Measurements from ENCODE around the gene ARID1B. TPM values are rescaled to one million over a fixed set of nuclear protein-coding genes. Genes with fewer than 3 reads are reported as not detected.

Gene ARID1B
- total RNA-seq, 1 experiment from 2014 or later = 24.2 TPM

- Histone ChIP-seq H3K27me3 (ENCODE audit: low read length) (no peaks in the 10 kb centered on the region), H3K36me3 (ENCODE audit: low read depth, low read length) (no peaks in the 10 kb centered on the region), H3K4me1 (ENCODE audit: insufficient read depth, low read length) (peaks cover 16% of the 10 kb centered on the region), H3K4me2 (ENCODE audit: low read length) (no peak overlapping the region), H2AFZ (ENCODE audit: low read length) (no peak overlapping the region), H3K9ac (ENCODE audit: low read length) (no peak overlapping the region), H3K4me3 (ENCODE audit: low read length) (no peak overlapping the region), H4K20me1 (ENCODE audit: low read length) (no peaks in the 10 kb centered on the region), H3K79me2 (ENCODE audit: low read length) (no peaks in the 10 kb centered on the region), H3K9me3 (ENCODE audit: low read length) (no peaks in the 10 kb centered on the region), H3K27ac (ENCODE audit: low read length) (no peak overlapping the region), H3K9me2 (replicated peaks; ENCODE audit: low read length) (no peaks in the 10 kb centered on the region), H3F3A (ENCODE audit: low read length, unreplicated experiment) (no peaks in the 10 kb centered on the region)
- ATAC-seq (no peak), DNase-seq (no peak)
- CTCF ChIA-PET = no interaction called here
- no TSS peak for BruUV-seq (replicated peaks)
- intact Hi-C loops (cut with micrococcal nuclease) = no loop called here
- TF ChIP-seq EZH2 (IDR thresholded peaks at IDR 0.05; ENCODE audit: low read length, unreplicated experiment) = no peak
- no peak for TF ChIP-seq EZH2phosphoT487 (IDR thresholded peaks at IDR 0.05; ENCODE audit: borderline replicate concordance, low read length)
- POLR2A ChIA-PET (ENCODE audit: unreplicated experiment) = no interaction called here
Measured at GRCh38 chr6:157244175-157244574, 467.0 kb downstream of the ARID1B start.

- intact Hi-C loops (cut with micrococcal nuclease) = no loop called here
Measured at GRCh38 chr6:157244780-157245179, 467.6 kb downstream of the ARID1B start.

DNA sequence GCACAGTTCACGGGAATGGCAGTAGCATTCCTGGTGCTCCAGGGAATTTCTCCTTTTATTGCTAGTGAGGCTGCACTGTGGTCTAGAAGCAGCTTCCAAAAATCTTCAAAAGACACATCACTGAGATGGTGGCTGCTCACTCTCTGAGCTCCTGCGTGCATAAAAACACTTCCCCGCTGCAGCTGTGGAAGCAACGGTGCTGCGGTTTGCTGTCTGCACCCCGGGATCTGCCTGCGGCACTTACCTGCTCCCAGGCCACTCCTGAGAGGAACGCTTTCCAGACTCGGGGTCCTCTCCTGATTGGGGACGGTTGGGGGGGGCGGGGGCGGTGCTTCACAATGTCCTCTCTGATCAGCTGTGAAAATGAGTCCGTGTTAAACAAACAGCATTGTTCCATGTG, 468.3 kb downstream of the ARID1B start:
- DNase-seq = no peak
- ATAC-seq = no peak
- CTCF ChIA-PET = no interaction called here
- H3K4me3 ChIP-seq (ENCODE audit: low read length) = no peak overlapping the region
- H3K27me3 ChIP-seq (ENCODE audit: low read length) = no peaks in the 10 kb centered on the region
- TF ChIP-seq EZH2 (IDR thresholded peaks at IDR 0.05; ENCODE audit: low read length, unreplicated experiment) (no peak), EZH2phosphoT487 (IDR thresholded peaks at IDR 0.05; ENCODE audit: borderline replicate concordance, low read length) (no peak)
- TF ChIP-seq, protein P1, sequence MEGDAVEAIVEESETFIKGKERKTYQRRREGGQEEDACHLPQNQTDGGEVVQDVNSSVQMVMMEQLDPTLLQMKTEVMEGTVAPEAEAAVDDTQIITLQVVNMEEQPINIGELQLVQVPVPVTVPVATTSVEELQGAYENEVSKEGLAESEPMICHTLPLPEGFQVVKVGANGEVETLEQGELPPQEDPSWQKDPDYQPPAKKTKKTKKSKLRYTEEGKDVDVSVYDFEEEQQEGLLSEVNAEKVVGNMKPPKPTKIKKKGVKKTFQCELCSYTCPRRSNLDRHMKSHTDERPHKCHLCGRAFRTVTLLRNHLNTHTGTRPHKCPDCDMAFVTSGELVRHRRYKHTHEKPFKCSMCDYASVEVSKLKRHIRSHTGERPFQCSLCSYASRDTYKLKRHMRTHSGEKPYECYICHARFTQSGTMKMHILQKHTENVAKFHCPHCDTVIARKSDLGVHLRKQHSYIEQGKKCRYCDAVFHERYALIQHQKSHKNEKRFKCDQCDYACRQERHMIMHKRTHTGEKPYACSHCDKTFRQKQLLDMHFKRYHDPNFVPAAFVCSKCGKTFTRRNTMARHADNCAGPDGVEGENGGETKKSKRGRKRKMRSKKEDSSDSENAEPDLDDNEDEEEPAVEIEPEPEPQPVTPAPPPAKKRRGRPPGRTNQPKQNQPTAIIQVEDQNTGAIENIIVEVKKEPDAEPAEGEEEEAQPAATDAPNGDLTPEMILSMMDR (conservative IDR thresholded peaks at IDR 0.05; ENCODE audit: low read depth, low read length) = no peak
- H3K4me1 ChIP-seq (ENCODE audit: insufficient read depth, low read length) = peaks cover 3% of the 10 kb centered on the region
- no peak overlapping the region for H2AFZ ChIP-seq (ENCODE audit: low read length)
- POLR2A ChIA-PET (ENCODE audit: unreplicated experiment) = no interaction called here
- no peaks in the 10 kb centered on the region for H3K79me2 ChIP-seq (ENCODE audit: low read length)
- H3K27ac ChIP-seq (ENCODE audit: low read length) = no peak overlapping the region
- no peaks in the 10 kb centered on the region for H3K9me2 ChIP-seq (replicated peaks; ENCODE audit: low read length)
- H3K9me3 ChIP-seq (ENCODE audit: low read length) = no peaks in the 10 kb centered on the region
- intact Hi-C loops (cut with micrococcal nuclease) = no loop called here
- no peaks in the 10 kb centered on the region for H4K20me1 ChIP-seq (ENCODE audit: low read length)
- BruUV-seq (replicated peaks) = no TSS peak
- no peak overlapping the region for H3K9ac ChIP-seq (ENCODE audit: low read length)
- no peaks in the 10 kb centered on the region for H3F3A ChIP-seq (ENCODE audit: low read length, unreplicated experiment)
- no peaks in the 10 kb centered on the region for H3K36me3 ChIP-seq (ENCODE audit: low read depth, low read length)
- no peak overlapping the region for H3K4me2 ChIP-seq (ENCODE audit: low read length)

More at GRCh38 chr6:157244780-157245179, 467.6 kb downstream of the ARID1B start:
- CTCF ChIA-PET = no interaction called here
- Histone ChIP-seq H3K27ac (ENCODE audit: low read length) (no peak overlapping the region), H3K36me3 (ENCODE audit: low read depth, low read length) (no peaks in the 10 kb centered on the region), H3F3A (ENCODE audit: low read length, unreplicated experiment) (no peaks in the 10 kb centered on the region), H3K79me2 (ENCODE audit: low read length) (no peaks in the 10 kb centered on the region), H3K4me3 (ENCODE audit: low read length) (no peak overlapping the region), H2AFZ (ENCODE audit: low read length) (no peak overlapping the region), H3K4me2 (ENCODE audit: low read length) (no peak overlapping the region), H3K9me2 (replicated peaks; ENCODE audit: low read length) (no peaks in the 10 kb centered on the region), H3K27me3 (ENCODE audit: low read length) (no peaks in the 10 kb centered on the region), H3K9me3 (ENCODE audit: low read length) (no peaks in the 10 kb centered on the region), H3K4me1 (ENCODE audit: insufficient read depth, low read length) (peaks cover 10% of the 10 kb centered on the region), H4K20me1 (ENCODE audit: low read length) (no peaks in the 10 kb centered on the region), H3K9ac (ENCODE audit: low read length) (no peak overlapping the region)
- BruUV-seq (replicated peaks) = no TSS peak
- no peak for TF ChIP-seq EZH2 (IDR thresholded peaks at IDR 0.05; ENCODE audit: low read length, unreplicated experiment)
- TF ChIP-seq EZH2phosphoT487 (IDR thresholded peaks at IDR 0.05; ENCODE audit: borderline replicate concordance, low read length) = no peak
- TF ChIP-seq, protein P1 (conservative IDR thresholded peaks at IDR 0.05; ENCODE audit: low read depth, low read length) = no peak
- POLR2A ChIA-PET (ENCODE audit: unreplicated experiment) = no interaction called here
- ATAC-seq = no peak
- DNase-seq = no peak
